GM18505 (cell line): Measurements from ENCODE around the gene STX17.
"Not testable (repeated sequence)": the region's sequence is repeated elsewhere in the genome, so short reads cannot be mapped to it uniquely, and the experiment has no call there.

Source experiments
- ATAC-seq: cut with Tn5 transposase; IDR thresholded peaks from one replicate; pipeline ENCODE4 v1.9.1; 2021; ENCODE audit not compliant: unreplicated experiment
- POLR2A ChIP-seq: IDR thresholded peaks from 4 replicates; pipeline ENCODE4 v1.6.1; 2011; ENCODE audit warnings: borderline replicate concordance; ENCODE audit not compliant: insufficient read depth, insufficient read length; ENCODE audit errors: extremely low read depth

The STX17 gene

GRCh38 chr9:99967457-99967856 lies 61.0 kb downstream of the STX17 start:
- no peak for ATAC-seq
- no peak for TF ChIP-seq POLR2A

- ATAC-seq = no peak
- TF ChIP-seq POLR2A = no peak
Measured at GRCh38 chr9:99970481-99970880, 64.0 kb downstream of the STX17 start.

- TF ChIP-seq POLR2A = no peak
- no peak for ATAC-seq
Measured at GRCh38 chr9:99971410-99971809, 65.0 kb downstream of the STX17 start.

- ATAC-seq = no peak
Measured at GRCh38 chr9:99973455-99973854, 67.0 kb downstream of the STX17 start.

GRCh38 chr9:99977033-99977792 lies 70.8 kb downstream of the STX17 start:
- no peak for TF ChIP-seq POLR2A
- no peak for ATAC-seq

More at GRCh38 chr9:99973455-99973854, 67.0 kb downstream of the STX17 start:
- TF ChIP-seq POLR2A = no peak

GRCh38 chr9:99978221-99978620 lies 71.8 kb downstream of the STX17 start:
- TF ChIP-seq POLR2A = no peak
- ATAC-seq = no peak

- ATAC-seq = no peak
- no peak for TF ChIP-seq POLR2A
Measured at GRCh38 chr9:99980598-99980997, 74.1 kb downstream of the STX17 start.

- ATAC-seq = no peak
- TF ChIP-seq POLR2A = no peak
Measured at GRCh38 chr9:99986642-99987041, 80.2 kb downstream of the STX17 start.

GRCh38 chr9:99990508-99990907 lies 84.1 kb downstream of the STX17 start:
- ATAC-seq = not testable (repeated sequence)

GRCh38 chr9:99998266-99998665 lies 91.8 kb downstream of the STX17 start:
- TF ChIP-seq POLR2A = no peak
- no peak for ATAC-seq

GRCh38 chr9:99998866-99999265 lies 92.4 kb downstream of the STX17 start:
- ATAC-seq = no peak
- no peak for TF ChIP-seq POLR2A

GRCh38 chr9:99999797-100000196 lies 93.3 kb downstream of the STX17 start:
- ATAC-seq = no peak
- TF ChIP-seq POLR2A = no peak

GRCh38 chr9:100011062-100011681 lies 104.7 kb downstream of the STX17 start:
- no peak for TF ChIP-seq POLR2A
- ATAC-seq = no peak

- no peak for TF ChIP-seq POLR2A
- ATAC-seq = no peak
Measured at GRCh38 chr9:100012279-100012678, 105.8 kb downstream of the STX17 start.
